ENCODE measurements around the gene REL. TPM values are rescaled to one million over a fixed set of nuclear protein-coding genes. Genes with fewer than 3 reads are reported as not detected.
A peak's percentile ranks its signal among the peaks of the same experiment; 100 is the strongest.

REL gene
- total RNA-seq, 1 donor from 2014 or later, result 4.4 TPM

DNA sequence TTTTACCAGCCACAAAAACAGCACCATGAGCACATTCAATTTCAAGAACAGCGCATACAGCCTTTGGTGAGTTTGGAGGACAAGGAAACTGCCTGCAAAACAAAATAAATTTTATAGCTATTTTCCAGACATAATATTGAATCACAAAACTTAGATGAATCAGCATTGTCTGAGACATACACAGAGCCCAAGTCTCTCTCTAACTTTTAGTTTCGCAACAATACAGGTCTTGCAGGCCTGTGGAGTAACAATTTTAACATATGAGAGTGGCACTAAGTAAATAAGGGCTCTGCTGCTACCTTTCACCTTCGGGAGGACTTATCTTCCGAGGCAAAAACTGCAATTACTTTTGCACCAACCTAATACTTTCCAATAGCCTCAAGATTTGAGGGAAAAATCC lies 80.1 kb downstream of the REL start:
- peak; percentile 31 for ATAC-seq
- no peak for DNase-seq (ENCODE audit: low spot score)

DNA sequence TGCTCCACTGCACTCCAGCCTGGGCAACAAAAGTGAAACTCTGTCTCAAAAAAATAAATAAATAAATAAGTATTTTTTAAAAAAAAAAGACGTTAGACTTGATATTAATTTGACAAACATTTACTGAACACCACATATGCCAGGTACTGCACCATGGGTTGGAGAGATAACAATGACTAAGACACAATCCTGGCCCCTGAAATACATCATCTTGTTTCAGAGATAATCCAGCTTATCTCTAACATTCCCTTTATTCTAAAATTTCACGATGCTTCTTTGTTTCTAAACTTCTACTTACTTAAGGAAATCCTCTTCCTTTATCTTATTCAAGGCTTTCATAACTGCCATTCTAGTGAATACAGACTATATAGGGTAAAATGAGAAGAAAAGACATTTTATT lies 81.2 kb downstream of the REL start:
- ATAC-seq (no peak), DNase-seq (ENCODE audit: low spot score) (no peak)

DNA sequence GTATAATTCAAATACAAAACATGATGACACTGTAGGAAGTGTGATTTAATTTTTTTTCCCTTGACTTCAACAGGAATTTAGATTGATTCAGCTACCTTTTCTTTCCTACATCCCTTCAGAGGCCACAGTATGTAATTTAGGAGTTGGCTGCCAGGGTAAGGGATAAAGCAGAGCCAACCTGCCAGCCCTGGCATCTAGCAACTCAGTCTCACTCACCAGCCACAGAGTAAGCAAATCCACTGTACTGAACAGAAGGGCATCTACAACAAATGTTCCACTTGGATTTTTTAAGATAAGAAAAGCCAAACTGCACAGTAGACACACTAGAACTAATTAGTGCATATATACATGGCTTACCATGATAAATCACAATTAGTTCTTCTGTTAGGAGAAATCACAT lies 81.8 kb downstream of the REL start:
- ATAC-seq, result no peak
- no peak for DNase-seq (ENCODE audit: low spot score)

DNA sequence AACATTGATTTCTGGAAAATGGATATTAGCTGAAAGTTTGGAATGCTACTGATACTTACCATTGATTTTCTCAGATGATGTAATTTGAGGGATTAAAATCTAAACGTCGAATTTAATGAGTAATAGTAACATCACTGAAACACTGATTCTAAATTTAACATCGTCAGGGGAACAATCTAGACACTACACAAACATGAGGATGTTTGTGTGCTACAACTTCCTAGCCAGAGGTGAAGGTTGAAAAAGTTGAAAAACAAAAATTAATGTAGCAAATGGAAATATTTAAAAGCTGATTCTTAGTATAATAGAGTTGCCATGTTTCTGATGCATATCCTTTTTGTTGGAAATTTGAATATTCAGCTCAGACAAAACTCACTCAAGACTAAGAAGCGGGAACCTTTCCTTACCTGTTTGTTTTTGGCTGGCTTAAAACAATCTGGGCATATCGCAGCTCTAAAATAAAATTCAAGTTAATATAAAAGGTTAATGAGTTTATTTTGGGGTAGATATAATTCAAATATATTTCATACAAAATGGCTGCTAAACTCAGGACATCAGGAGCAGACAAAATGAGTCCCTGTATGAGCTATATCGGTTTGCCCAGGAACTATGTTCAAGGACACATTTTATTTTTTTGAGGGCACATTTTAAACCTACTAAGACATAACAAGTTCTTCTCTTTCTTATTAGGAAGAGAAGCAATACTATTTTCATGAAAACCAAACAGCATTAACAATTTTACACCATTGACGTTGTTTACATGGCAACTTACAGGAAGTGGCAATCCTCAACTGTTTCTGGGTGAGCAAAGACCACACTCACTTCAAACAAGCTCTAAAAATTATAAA lies 83.5 kb downstream of the REL start:
- DNase-seq (ENCODE audit: low spot score) (no peak), ATAC-seq (no peak)

DNA sequence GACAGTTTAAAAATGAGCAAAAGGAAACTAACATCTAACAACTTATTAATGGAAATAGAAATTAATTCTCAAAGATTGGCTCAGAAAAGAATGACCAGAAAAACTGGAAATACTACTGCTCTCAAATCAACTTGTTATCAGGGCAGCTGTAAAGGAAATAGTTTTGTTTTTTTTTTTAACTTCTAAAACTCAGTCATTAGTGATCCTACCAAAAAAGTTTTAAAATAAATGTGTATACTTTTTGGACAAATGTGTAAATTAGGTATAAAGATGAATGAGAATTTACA lies 84.1 kb downstream of the REL start:
- DNase-seq (ENCODE audit: low spot score) (no peak), ATAC-seq (no peak)

DNA sequence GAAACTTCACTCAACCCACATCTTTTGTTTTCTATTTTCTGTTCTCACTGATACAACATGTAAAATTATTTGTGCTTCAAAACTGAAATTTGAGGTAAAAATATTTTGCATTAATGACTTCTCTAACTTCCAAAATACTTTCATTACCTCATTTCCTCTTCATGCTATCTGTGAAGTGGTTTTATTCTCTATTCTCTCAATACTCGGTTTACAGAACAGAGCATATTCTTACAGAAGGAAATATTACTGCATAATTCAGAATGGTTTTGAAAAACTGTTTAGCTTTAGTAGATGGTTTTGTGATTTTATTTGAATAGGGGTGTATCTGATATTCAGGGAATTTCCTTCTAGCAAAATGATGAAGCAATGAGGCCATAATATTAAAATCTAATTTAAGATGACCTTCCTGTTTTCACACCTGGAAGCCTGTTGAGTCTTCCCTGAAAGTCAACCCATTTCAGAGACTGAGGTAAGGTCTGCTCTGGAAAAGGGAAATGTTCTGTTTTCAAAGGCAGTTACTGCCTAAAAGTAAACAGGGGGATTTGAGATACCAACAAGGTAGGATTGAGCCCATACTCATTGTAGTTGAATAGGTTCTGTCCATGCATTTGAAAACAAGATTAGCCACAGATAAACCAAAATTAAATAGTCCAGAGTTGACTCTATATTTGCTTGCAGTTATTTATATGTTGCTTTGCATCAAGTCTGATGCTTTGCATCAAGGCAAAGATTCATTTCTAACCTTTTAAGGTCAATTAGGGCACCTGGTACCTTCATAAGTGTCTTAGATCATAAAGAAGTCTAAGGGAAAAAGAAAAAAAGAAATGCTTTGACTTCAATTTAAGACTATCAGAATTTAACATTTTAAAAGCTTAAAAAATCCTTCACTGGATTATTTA lies 85.4 kb downstream of the REL start:
- no peak for DNase-seq (ENCODE audit: low spot score)
- no peak for ATAC-seq

DNA sequence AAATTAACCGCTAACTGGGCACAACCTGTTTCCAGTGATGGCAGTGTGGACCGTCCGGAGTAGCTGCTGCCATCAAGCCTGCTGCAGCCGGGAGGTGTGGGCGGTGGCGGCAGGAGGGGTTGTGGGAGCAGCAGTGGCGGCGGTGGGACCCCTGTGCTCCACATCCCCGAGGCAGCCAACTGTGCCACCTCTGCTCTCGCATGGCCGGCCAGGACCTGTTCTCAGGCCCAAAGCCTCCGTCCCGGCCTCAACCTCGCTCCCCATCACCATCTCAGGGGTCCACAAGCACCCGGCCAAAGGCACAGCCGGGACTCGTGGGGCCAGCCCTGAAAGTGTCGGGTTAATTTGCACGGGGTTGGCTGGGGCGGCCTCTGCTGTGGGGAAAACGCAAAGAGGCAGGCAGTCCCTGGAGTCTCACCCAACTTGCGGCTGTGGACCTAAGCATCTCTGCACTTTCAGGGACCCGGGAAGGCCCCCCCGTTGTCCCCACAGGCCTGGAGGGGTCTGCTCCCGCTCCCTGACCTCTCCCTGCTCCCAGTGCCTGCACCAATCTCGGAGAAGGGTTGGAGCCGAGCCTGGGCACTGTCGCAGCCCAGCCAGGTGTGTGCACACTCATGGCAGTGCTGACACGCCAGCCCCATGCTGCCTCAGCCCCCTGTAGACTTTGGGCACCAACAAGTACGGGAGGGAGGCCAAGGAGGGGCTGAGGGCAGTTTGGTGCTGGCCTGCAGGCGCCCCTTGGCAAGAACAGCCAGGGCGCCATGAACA lies 91.7 kb downstream of the REL start:
- no peak for ATAC-seq
- no peak for DNase-seq (ENCODE audit: low spot score)

DNA sequence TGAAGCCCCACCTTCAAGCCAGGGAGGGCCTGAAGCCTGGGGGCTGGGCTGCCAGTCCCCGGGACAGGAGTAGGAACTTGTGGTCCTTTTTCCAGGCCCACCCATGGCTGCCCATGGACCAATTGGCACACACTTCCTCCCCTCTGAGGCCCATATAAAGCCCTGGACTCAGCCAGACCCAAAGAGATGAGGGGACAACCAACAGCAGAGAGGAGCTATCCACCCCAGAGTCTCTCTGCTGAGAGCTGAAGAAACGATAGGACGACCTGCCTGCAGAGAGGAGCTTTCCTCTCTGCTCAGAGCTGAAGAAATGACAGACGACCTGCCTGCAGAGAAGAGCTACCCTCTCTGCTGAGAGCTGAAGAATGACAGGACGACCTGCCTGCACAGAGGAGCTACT lies 92.3 kb downstream of the REL start:
- ATAC-seq (no peak), DNase-seq (ENCODE audit: low spot score) (no peak)

DNA sequence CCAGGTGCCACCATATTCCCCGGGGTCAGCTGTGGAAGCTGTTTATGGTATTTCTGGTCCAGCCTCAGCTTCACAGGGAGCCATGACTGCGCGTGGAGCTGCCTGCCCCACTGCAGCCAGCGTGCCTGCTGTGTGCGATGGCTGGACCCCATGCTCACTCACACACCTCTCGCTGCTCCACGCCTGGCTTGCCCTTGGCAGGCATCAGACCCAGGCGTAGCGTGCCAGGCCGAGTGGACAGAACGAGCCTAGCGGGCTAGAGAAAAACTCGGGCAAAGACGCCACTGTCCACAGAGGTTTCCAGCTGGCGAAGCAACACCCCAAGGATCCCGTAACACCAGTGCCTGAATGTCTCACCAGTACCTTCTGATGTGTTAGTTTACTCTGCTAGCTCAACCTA lies 93.3 kb downstream of the REL start:
- no peak for ATAC-seq
- DNase-seq (ENCODE audit: low spot score), result no peak

Other genes with a start within 250 kb of the REL start
- gene PAPOLG, start 125.3 kb upstream of the REL start, total RNA-seq, result 2.9 TPM
- gene PEX13, start 136.1 kb downstream of the REL start, total RNA-seq, result 22.3 TPM
- 9.8 TPM for gene PUS10, start 136.7 kb downstream of the REL start, total RNA-seq
- 2.0 TPM for gene SANBR, start 184.3 kb downstream of the REL start, total RNA-seq